DND-41 (cell line): ENCODE measurements around the gene SPPL3.

Experiments
- EZH2 ChIP-seq: IDR thresholded peaks from 3 replicates; pipeline ENCODE4 v1.6.1; 2012; ENCODE audit warnings: borderline replicate concordance, low read depth, mild to moderate bottlenecking, moderate library complexity, low read length, inconsistent platforms; ENCODE audit not compliant: severe bottlenecking
- TF ChIP-seq, protein P1 (sequence below): IDR thresholded peaks from 2 replicates; pipeline ENCODE4 v1.5.1; 2012; ENCODE audit warnings: borderline replicate concordance, low read length, moderate library complexity, mild to moderate bottlenecking; ENCODE audit not compliant: poor library complexity, severe bottlenecking; ENCODE audit errors: extremely low read depth

DNA sequence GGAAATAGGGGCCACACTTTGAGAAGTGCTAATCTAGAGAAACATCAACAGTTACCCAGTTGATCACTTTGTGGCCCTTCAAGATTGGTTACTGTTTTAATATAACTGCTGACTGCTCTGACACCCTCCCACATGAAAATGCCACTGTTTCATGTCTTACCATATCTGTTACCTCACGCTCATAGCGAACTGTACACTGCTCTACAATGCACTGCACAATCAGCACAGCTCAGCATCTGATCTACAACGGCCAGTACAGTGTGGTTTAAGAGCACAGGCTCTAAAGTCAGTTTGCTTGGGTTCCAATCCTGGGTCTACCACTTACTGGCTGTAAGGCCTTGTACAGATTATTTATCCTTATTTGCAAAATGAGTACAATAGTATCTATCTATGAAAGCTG, 39.1 kb downstream of the SPPL3 start:
- TF ChIP-seq, protein P1, sequence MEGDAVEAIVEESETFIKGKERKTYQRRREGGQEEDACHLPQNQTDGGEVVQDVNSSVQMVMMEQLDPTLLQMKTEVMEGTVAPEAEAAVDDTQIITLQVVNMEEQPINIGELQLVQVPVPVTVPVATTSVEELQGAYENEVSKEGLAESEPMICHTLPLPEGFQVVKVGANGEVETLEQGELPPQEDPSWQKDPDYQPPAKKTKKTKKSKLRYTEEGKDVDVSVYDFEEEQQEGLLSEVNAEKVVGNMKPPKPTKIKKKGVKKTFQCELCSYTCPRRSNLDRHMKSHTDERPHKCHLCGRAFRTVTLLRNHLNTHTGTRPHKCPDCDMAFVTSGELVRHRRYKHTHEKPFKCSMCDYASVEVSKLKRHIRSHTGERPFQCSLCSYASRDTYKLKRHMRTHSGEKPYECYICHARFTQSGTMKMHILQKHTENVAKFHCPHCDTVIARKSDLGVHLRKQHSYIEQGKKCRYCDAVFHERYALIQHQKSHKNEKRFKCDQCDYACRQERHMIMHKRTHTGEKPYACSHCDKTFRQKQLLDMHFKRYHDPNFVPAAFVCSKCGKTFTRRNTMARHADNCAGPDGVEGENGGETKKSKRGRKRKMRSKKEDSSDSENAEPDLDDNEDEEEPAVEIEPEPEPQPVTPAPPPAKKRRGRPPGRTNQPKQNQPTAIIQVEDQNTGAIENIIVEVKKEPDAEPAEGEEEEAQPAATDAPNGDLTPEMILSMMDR, result no peak
- TF ChIP-seq EZH2, result no peak
